ENCODE results near the gene MCTP1.
"Not testable (repeated sequence)": the region's sequence is repeated elsewhere in the genome, so short reads cannot be mapped to it uniquely, and the experiment has no call there.

The MCTP1 gene

GRCh38 chr5:95143858-95144257 lies 141.0 kb downstream of the MCTP1 start:
- not testable (repeated sequence) for DNase-seq; H3K27me3 Mint-ChIP-seq; ATAC-seq; H3K27ac Mint-ChIP-seq; H3K4me1 Mint-ChIP-seq; H3K9me3 Mint-ChIP-seq; H3K36me3 Mint-ChIP-seq (ENCODE audit: low read depth); H3K4me3 Mint-ChIP-seq

- Mint-ChIP-seq H3K27me3 (no peaks in the 10 kb centered on the region), H3K4me3 (no peak overlapping the region), H3K4me1 (no peaks in the 10 kb centered on the region), H3K27ac (no peak overlapping the region), H3K36me3 (ENCODE audit: low read depth) (no peaks in the 10 kb centered on the region), H3K9me3 (no peaks in the 10 kb centered on the region)
- ATAC-seq (no peak), DNase-seq (no peak)
Measured at GRCh38 chr5:95142145-95142544, 142.7 kb downstream of the MCTP1 start.

GRCh38 chr5:95141141-95141540 lies 143.8 kb downstream of the MCTP1 start:
- Mint-ChIP-seq H3K36me3 (ENCODE audit: low read depth) (no peaks in the 10 kb centered on the region), H3K27ac (no peak overlapping the region), H3K4me1 (no peaks in the 10 kb centered on the region), H3K27me3 (no peaks in the 10 kb centered on the region), H3K4me3 (no peak overlapping the region), H3K9me3 (no peaks in the 10 kb centered on the region)
- no peak for DNase-seq
- no peak for ATAC-seq

- Mint-ChIP-seq H3K9me3 (no peaks in the 10 kb centered on the region), H3K27me3 (no peaks in the 10 kb centered on the region), H3K27ac (no peak overlapping the region), H3K36me3 (ENCODE audit: low read depth) (no peaks in the 10 kb centered on the region), H3K4me3 (no peak overlapping the region), H3K4me1 (no peaks in the 10 kb centered on the region)
- DNase-seq (no peak), ATAC-seq (no peak)
Measured at GRCh38 chr5:95134326-95134725, 150.6 kb downstream of the MCTP1 start.

GRCh38 chr5:95132096-95132495 lies 152.8 kb downstream of the MCTP1 start:
- no peaks in the 10 kb centered on the region for H3K36me3 Mint-ChIP-seq (ENCODE audit: low read depth)
- no peak overlapping the region for H3K4me3 Mint-ChIP-seq
- no peak overlapping the region for H3K27ac Mint-ChIP-seq
- H3K4me1 Mint-ChIP-seq = no peaks in the 10 kb centered on the region
- no peak for DNase-seq
- no peaks in the 10 kb centered on the region for H3K27me3 Mint-ChIP-seq
- no peaks in the 10 kb centered on the region for H3K9me3 Mint-ChIP-seq
- ATAC-seq = no peak

DNA sequence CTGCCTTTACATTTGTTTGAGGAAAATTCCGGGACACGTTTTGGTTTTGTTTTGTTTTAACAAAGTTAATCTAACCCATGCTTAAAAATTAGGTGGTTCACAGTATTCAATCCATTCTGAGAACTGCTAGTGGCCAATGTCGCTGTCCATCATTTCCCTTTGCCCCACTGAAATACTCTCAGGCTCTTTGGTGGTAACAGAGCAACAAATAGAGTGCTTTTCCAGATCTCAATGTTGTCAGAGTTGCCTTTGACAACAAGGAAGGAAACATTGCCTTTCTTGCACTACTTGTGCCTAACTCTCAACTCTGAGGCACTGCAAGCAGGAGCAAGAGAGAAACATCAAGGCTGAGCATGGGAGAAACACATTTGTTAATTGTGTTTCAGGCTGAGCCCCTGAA lies 154.0 kb downstream of the MCTP1 start:
- Mint-ChIP-seq H3K9me3 (no peaks in the 10 kb centered on the region), H3K27me3 (no peaks in the 10 kb centered on the region), H3K36me3 (ENCODE audit: low read depth) (no peaks in the 10 kb centered on the region), H3K4me1 (no peaks in the 10 kb centered on the region), H3K4me3 (no peak overlapping the region), H3K27ac (no peak overlapping the region)
- DNase-seq (no peak), ATAC-seq (no peak)

- no peaks in the 10 kb centered on the region for H3K27me3 Mint-ChIP-seq
- no peaks in the 10 kb centered on the region for H3K4me1 Mint-ChIP-seq
- H3K4me3 Mint-ChIP-seq = no peak overlapping the region
- no peaks in the 10 kb centered on the region for H3K9me3 Mint-ChIP-seq
- H3K27ac Mint-ChIP-seq = no peak overlapping the region
- no peaks in the 10 kb centered on the region for H3K36me3 Mint-ChIP-seq (ENCODE audit: low read depth)
- ATAC-seq (no peak), DNase-seq (no peak)
Measured at GRCh38 chr5:95124731-95125130, 160.2 kb downstream of the MCTP1 start.

DNA sequence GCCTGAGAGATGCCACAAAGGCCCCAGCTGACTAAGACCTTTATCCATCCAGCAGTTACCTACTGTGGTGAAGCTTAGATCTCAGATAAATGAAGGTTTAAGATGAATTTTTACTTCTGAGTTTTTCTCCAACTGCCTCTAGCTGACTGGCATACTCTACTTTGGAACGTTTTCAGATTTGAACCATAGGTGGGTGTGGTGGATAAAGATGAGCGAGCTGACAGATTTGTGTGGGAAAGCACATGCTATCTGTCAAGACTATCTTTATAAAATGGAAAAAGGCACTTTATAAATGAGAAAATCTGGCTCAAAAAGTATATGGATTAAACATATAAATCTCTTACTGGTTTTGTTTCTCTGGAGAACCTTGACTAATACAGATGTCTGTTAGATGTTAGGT lies 160.8 kb downstream of the MCTP1 start:
- no peak for DNase-seq
- no peak for ATAC-seq
- H3K4me1 Mint-ChIP-seq = no peaks in the 10 kb centered on the region
- no peak overlapping the region for H3K4me3 Mint-ChIP-seq
- H3K27ac Mint-ChIP-seq = no peak overlapping the region
- H3K36me3 Mint-ChIP-seq (ENCODE audit: low read depth) = no peaks in the 10 kb centered on the region
- no peaks in the 10 kb centered on the region for H3K9me3 Mint-ChIP-seq
- H3K27me3 Mint-ChIP-seq = no peaks in the 10 kb centered on the region

- Mint-ChIP-seq H3K4me1 (no peaks in the 10 kb centered on the region), H3K27me3 (no peaks in the 10 kb centered on the region), H3K9me3 (no peaks in the 10 kb centered on the region), H3K4me3 (no peak overlapping the region), H3K27ac (no peak overlapping the region), H3K36me3 (ENCODE audit: low read depth) (no peaks in the 10 kb centered on the region)
- DNase-seq = no peak
- ATAC-seq = no peak
Measured at GRCh38 chr5:95114902-95115301, 170.0 kb downstream of the MCTP1 start.

DNA sequence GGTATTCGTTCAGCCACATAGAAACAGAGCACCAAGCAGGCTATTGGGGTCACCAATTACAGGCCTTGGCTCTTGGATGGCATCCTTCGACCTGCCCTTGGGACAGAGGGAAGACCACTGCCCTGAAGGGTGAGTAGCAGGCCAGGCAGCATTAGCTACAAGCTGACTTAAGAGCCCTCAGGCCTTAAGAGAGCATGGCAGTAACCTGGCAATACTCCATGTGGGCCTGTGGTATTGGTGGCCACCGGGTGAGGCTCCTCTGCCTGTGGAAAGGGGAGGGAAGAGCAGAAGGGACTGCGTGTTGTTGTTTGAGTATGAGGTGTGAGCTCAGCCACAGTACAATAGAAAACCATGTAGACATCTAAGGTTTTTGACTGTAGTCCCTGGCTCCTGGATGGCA lies 170.6 kb downstream of the MCTP1 start:
- Mint-ChIP-seq H3K9me3 (no peaks in the 10 kb centered on the region), H3K4me3 (no peak overlapping the region), H3K27me3 (no peaks in the 10 kb centered on the region), H3K36me3 (ENCODE audit: low read depth) (no peaks in the 10 kb centered on the region), H3K4me1 (no peaks in the 10 kb centered on the region), H3K27ac (no peak overlapping the region)
- ATAC-seq = no peak
- no peak for DNase-seq

DNA sequence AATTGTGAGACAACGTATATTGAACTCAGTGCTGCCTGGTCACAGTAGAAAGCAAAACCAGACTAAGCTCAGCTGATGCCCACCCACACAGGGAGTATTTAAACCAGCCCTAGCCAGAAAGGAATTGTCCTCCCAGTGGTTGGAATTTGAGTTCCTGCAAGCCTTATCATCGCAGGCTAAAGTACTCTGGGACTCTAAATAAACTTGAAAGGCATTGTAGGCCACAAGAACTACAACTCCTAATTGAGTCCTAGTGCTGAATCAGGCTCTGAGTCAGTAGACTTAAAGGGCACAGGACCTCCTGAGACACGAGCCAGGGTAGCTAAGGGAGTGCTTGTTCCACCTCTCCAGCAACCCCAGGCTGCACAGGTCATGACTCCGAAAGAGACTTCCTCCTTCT lies 171.4 kb downstream of the MCTP1 start:
- ATAC-seq (no peak), DNase-seq (no peak)
- Mint-ChIP-seq H3K36me3 (ENCODE audit: low read depth) (no peaks in the 10 kb centered on the region), H3K9me3 (no peaks in the 10 kb centered on the region), H3K27me3 (no peaks in the 10 kb centered on the region), H3K4me3 (no peak overlapping the region), H3K4me1 (no peaks in the 10 kb centered on the region), H3K27ac (no peak overlapping the region)

- Mint-ChIP-seq H3K36me3 (ENCODE audit: low read depth) (no peaks in the 10 kb centered on the region), H3K9me3 (no peaks in the 10 kb centered on the region), H3K27ac (no peak overlapping the region), H3K27me3 (no peaks in the 10 kb centered on the region), H3K4me1 (no peaks in the 10 kb centered on the region), H3K4me3 (no peak overlapping the region)
- ATAC-seq (no peak), DNase-seq (no peak)
Measured at GRCh38 chr5:95111141-95111540, 173.8 kb downstream of the MCTP1 start.

- Mint-ChIP-seq H3K4me3 (no peak overlapping the region), H3K9me3 (no peaks in the 10 kb centered on the region), H3K4me1 (no peaks in the 10 kb centered on the region), H3K36me3 (ENCODE audit: low read depth) (no peaks in the 10 kb centered on the region), H3K27ac (no peak overlapping the region), H3K27me3 (no peaks in the 10 kb centered on the region)
- DNase-seq (no peak), ATAC-seq (no peak)
Measured at GRCh38 chr5:95110118-95110517, 174.8 kb downstream of the MCTP1 start.

DNA sequence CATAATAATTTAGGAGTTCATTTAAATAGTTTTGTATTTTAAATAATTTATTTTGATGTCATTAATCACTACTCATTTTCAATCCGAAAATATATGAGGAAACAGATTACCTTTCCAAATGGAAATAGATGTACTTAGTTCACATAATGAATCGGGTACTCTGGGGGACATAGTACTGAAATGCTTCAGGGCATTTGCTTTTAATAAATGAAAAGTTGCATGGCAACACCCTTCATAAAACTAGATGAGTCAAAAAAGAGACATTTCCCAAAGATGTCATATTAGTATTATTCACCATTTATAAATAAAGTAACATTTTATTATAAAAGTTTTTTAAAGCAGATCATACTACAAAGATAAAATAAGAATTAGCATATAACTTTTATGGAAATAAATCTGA lies 177.8 kb downstream of the MCTP1 start:
- Mint-ChIP-seq H3K4me3 (no peak overlapping the region), H3K36me3 (ENCODE audit: low read depth) (no peaks in the 10 kb centered on the region), H3K27ac (no peak overlapping the region), H3K9me3 (no peaks in the 10 kb centered on the region), H3K27me3 (no peaks in the 10 kb centered on the region), H3K4me1 (no peaks in the 10 kb centered on the region)
- no peak for ATAC-seq
- no peak for DNase-seq

DNA sequence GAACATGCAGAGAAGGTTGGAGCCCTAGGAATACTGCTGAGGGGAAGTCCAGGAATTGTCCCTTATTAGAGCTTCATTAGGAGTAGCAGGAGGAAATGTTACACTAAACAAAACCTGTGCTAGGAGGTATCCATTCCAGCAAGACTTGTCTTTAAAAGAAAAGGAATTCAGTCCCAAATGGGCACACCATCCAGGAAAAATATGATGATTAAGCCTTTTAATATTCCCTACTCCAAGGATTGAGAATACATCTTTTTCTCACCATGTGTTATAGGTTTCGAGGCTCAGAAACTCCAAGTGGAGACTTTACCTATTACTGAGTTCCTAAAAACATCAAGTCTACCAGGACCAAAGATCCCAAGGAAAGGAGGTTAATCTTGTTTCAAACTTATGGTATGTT lies 179.3 kb downstream of the MCTP1 start:
- H3K27ac Mint-ChIP-seq = no peak overlapping the region

GRCh38 chr5:95102687-95103086 lies 182.2 kb downstream of the MCTP1 start:
- H3K4me3 Mint-ChIP-seq = no peak overlapping the region
- H3K4me1 Mint-ChIP-seq = no peaks in the 10 kb centered on the region
- no peaks in the 10 kb centered on the region for H3K27me3 Mint-ChIP-seq
- no peak for DNase-seq
- H3K36me3 Mint-ChIP-seq (ENCODE audit: low read depth) = no peaks in the 10 kb centered on the region
- no peak for ATAC-seq
- H3K27ac Mint-ChIP-seq = no peak overlapping the region
- no peaks in the 10 kb centered on the region for H3K9me3 Mint-ChIP-seq

More for the DNA sequence above, 179.3 kb downstream of the MCTP1 start:
- Mint-ChIP-seq H3K27me3 (no peaks in the 10 kb centered on the region), H3K36me3 (ENCODE audit: low read depth) (no peaks in the 10 kb centered on the region), H3K9me3 (no peaks in the 10 kb centered on the region), H3K4me1 (no peaks in the 10 kb centered on the region), H3K4me3 (no peak overlapping the region)
- no peak for ATAC-seq
- no peak for DNase-seq
